Measurements from ENCODE around the gene ABCB8. TPM values are rescaled to one million over a fixed set of nuclear protein-coding genes. Genes with fewer than 3 reads are reported as not detected.

ABCB8 gene
- total and polyA plus RNA-seq, 2 of the 4 experiments (the other 2 are of a cell fraction) = 16.3 to 26.8 TPM

DNA sequence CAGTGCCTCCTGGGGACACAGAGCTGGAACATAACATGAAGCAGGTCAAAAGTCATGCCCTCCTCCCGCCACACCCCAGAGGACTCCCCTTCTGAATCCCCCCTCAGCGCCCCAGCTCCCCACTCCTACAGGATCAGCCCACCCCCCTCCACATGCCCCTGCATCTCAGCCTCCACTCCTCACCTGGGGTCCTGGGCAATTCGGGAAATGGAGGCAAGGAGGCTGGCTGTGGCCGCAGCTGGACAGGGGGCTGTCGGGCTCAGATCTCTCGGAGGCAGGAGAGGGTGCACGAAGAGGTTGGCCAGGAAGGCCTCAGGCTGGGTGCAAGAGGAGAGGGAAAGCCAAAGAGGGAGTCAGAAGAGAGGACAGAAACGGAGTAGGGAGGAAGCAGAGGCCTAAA is 11.7 kb upstream of the ABCB8 start:
- Histone ChIP-seq H3K4ac (ENCODE audit: low read depth, low read length) (no peak overlapping the region), H3K27ac (ENCODE audit: insufficient read depth, low read length) (no peak overlapping the region), H3K79me1 (ENCODE audit: low read depth in 1 of 2, low read length in 2 of 2) (no peaks in the 10 kb centered on the region), H3K36me3 (ENCODE audit: control insufficient read depth, insufficient read depth, low read length) (no peaks in the 10 kb centered on the region), H2BK120ac (ENCODE audit: low read depth, low read length) (no peak overlapping the region), H2AK9ac (replicated peaks; ENCODE audit: low read depth, low read length, poor library complexity) (no peak overlapping the region), H3K4me3 (ENCODE audit: insufficient read depth, low read depth, low read length) (no peak overlapping the region), H3K9me3 (ENCODE audit: control insufficient read depth, insufficient read depth, low read length) (no peaks in the 10 kb centered on the region), H2BK15ac (ENCODE audit: low read depth, low read length) (no peak overlapping the region), H2AFZ (replicated peaks; ENCODE audit: low read length, poor library complexity) (no peak overlapping the region), H3K27me3 (ENCODE audit: control insufficient read depth, insufficient read depth, low read length) (peaks cover 51% of the 10 kb centered on the region), H3K9me1 (ENCODE audit: insufficient read depth, low read length) (no peaks in the 10 kb centered on the region), H3K14ac (replicated peaks; ENCODE audit: low read depth, low read length) (no peak overlapping the region), H2AK5ac (ENCODE audit: low read depth, low read length) (no peak overlapping the region), H3K4me2 (ENCODE audit: low read depth, low read length) (no peak overlapping the region), H3K23ac (ENCODE audit: low read depth, low read length) (no peak overlapping the region), H3K9ac (ENCODE audit: low read depth, low read length) (no peak overlapping the region), H3K4me1 (ENCODE audit: control insufficient read depth, insufficient read depth, low read length) (peaks cover 8% of the 10 kb centered on the region; the same call in 1 of the 2 replicates), H4K20me1 (ENCODE audit: insufficient read depth, low read length) (no peaks in the 10 kb centered on the region), H4K91ac (ENCODE audit: insufficient read depth, low read depth, low read length) (no peak overlapping the region), H3K18ac (ENCODE audit: low read depth, low read length) (no peak overlapping the region), H2BK5ac (ENCODE audit: low read depth, low read length, poor library complexity, severe bottlenecking) (no peak overlapping the region), H4K8ac (ENCODE audit: low read depth in 2 of 2, low read length in 2 of 2) (no peak overlapping the region), H2BK20ac (ENCODE audit: low read depth, low read length) (no peak overlapping the region), H3K56ac (ENCODE audit: extremely low read depth, insufficient read depth, low read length) (no peak overlapping the region), H4K5ac (ENCODE audit: low read depth, low read length) (no peak overlapping the region)
- no peak for TF ChIP-seq BHLHE40 (IDR thresholded peaks at IDR 0.05; ENCODE audit: low read depth, low read length)
- TF ChIP-seq MXI1 (IDR thresholded peaks at IDR 0.05; ENCODE audit: borderline replicate concordance, low read depth, low read length) = no peak
- no peak for TF ChIP-seq RFX5 (IDR thresholded peaks at IDR 0.05; ENCODE audit: low read depth, low read length)
- no peak for TF ChIP-seq MAZ (IDR thresholded peaks at IDR 0.05; ENCODE audit: borderline replicate concordance, low read depth, low read length)
- TF ChIP-seq, protein P1, sequence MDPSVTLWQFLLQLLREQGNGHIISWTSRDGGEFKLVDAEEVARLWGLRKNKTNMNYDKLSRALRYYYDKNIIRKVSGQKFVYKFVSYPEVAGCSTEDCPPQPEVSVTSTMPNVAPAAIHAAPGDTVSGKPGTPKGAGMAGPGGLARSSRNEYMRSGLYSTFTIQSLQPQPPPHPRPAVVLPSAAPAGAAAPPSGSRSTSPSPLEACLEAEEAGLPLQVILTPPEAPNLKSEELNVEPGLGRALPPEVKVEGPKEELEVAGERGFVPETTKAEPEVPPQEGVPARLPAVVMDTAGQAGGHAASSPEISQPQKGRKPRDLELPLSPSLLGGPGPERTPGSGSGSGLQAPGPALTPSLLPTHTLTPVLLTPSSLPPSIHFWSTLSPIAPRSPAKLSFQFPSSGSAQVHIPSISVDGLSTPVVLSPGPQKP (IDR thresholded peaks at IDR 0.05; ENCODE audit: borderline replicate concordance, low read depth, low read length) = no peak
- CTCF ChIA-PET = no interaction called here
- DNase-seq (no peak), ATAC-seq (ENCODE audit: low read depth) (no peak)
- 88% methylated on average over 5 of the region's 8 CpGs; no CpG with 5 or more reads in 1 of the 2 experiments for WGBS, 2 experiments (ENCODE audit: extremely low coverage in 2 of 2, insufficient read length in 1 of 2)
- dilution Hi-C loops (cut with HindIII; ENCODE audit: low sequenced_read_pairs, unreplicated experiment) = no loop called here
- no TSS peak for BruUV-seq (replicated peaks)
- in situ Hi-C loops (cut with MboI; ENCODE audit: low sequenced_read_pairs) = no loop called here
- POLR2A ChIA-PET (ENCODE audit: unreplicated experiment) = interaction anchor here (0.6 kb wide), 1 partner anchor 269 kb away, joined by 17 read pairs; no protein-coding TSS in a partner anchor
- intact Hi-C loops (cut with micrococcal nuclease) = no loop called here
